ENCODE measurements around the gene NXT1.
"Not testable (repeated sequence)": the region's sequence is repeated elsewhere in the genome, so short reads cannot be mapped to it uniquely, and the experiment has no call there.

NXT1 gene

GRCh38 chr20:23350196-23350903, at the start of gene NXT1:
TSS of gene NXT1 (plus strand) at chr20:23350791. CDS start at chr20:23354042, 3,251 bp downstream.
- peak; percentile 94 for DNase-seq (ENCODE audit: low spot score)

- DNase-seq (ENCODE audit: low spot score): no peak
Measured at GRCh38 chr20:23301436-23302050, 49.0 kb upstream of the NXT1 start.

- DNase-seq (ENCODE audit: low spot score): no peak
Measured at GRCh38 chr20:23302386-23302785, 48.2 kb upstream of the NXT1 start.

GRCh38 chr20:23302801-23303200, 47.8 kb upstream of the NXT1 start:
- no peak for DNase-seq (ENCODE audit: low spot score)

- DNase-seq (ENCODE audit: low spot score): no peak
Measured at GRCh38 chr20:23303325-23304102, 47.1 kb upstream of the NXT1 start.

- DNase-seq (ENCODE audit: low spot score): no peak
Measured at GRCh38 chr20:23304616-23305015, 46.0 kb upstream of the NXT1 start.

GRCh38 chr20:23305098-23305497, 45.5 kb upstream of the NXT1 start:
- no peak for DNase-seq (ENCODE audit: low spot score)

GRCh38 chr20:23307393-23307792, 43.2 kb upstream of the NXT1 start:
- DNase-seq (ENCODE audit: low spot score): not testable (repeated sequence)

GRCh38 chr20:23308024-23308423, 42.6 kb upstream of the NXT1 start:
- no peak for DNase-seq (ENCODE audit: low spot score)

- no peak for DNase-seq (ENCODE audit: low spot score)
Measured at GRCh38 chr20:23308908-23309307, 41.7 kb upstream of the NXT1 start.

GRCh38 chr20:23309781-23310180, 40.8 kb upstream of the NXT1 start:
- DNase-seq (ENCODE audit: low spot score): no peak

GRCh38 chr20:23311947-23312506, 38.6 kb upstream of the NXT1 start:
- no peak for DNase-seq (ENCODE audit: low spot score)

GRCh38 chr20:23313271-23313670, 37.3 kb upstream of the NXT1 start:
- DNase-seq (ENCODE audit: low spot score): no peak

GRCh38 chr20:23314699-23315098, 35.9 kb upstream of the NXT1 start:
- no peak for DNase-seq (ENCODE audit: low spot score)

- no peak for DNase-seq (ENCODE audit: low spot score)
Measured at GRCh38 chr20:23315099-23315498, 35.5 kb upstream of the NXT1 start.

- no peak for DNase-seq (ENCODE audit: low spot score)
Measured at GRCh38 chr20:23316626-23317025, 34.0 kb upstream of the NXT1 start.

- DNase-seq (ENCODE audit: low spot score): no peak
Measured at GRCh38 chr20:23317081-23317480, 33.5 kb upstream of the NXT1 start.

- no peak for DNase-seq (ENCODE audit: low spot score)
Measured at GRCh38 chr20:23318347-23318746, 32.2 kb upstream of the NXT1 start.

- DNase-seq (ENCODE audit: low spot score): no peak
Measured at GRCh38 chr20:23320317-23320716, 30.3 kb upstream of the NXT1 start.

GRCh38 chr20:23325107-23325506, 25.5 kb upstream of the NXT1 start:
- DNase-seq (ENCODE audit: low spot score): no peak

GRCh38 chr20:23326774-23327173, 23.8 kb upstream of the NXT1 start:
- no peak for DNase-seq (ENCODE audit: low spot score)

GRCh38 chr20:23327617-23328333, 22.8 kb upstream of the NXT1 start:
- no peak for DNase-seq (ENCODE audit: low spot score)

All from ecto neural progenitor cell (in vitro differentiated cells).